Endothelial cell of umbilical vein (primary cell): ENCODE data around the gene AUTS2.

Experiments used
- FOS ChIP-seq: IDR thresholded peaks from 2 replicates; pipeline ENCODE4 v1.6.1; 2011; ENCODE audit warnings: mild to moderate bottlenecking, low read length, moderate library complexity, borderline replicate concordance; ENCODE audit not compliant: insufficient read depth
- GATA2 ChIP-seq: IDR thresholded peaks from 2 replicates; pipeline ENCODE4 v1.7.0; 2011; ENCODE audit warnings: low read depth, mild to moderate bottlenecking, moderate library complexity, mixed read lengths, low read length; ENCODE audit not compliant: insufficient read length, insufficient read depth
- JUN ChIP-seq: IDR thresholded peaks from 2 replicates; pipeline ENCODE4 v1.6.1; 2011; ENCODE audit warnings: borderline replicate concordance, low read depth; ENCODE audit not compliant: insufficient read length, insufficient read depth
- POLR2A ChIP-seq: IDR thresholded peaks from 2 replicates; pipeline ENCODE4 v1.6.1; 2012; ENCODE audit warnings: low read depth, mild to moderate bottlenecking, control low read depth, low read length
- POLR2AphosphoS5 ChIP-seq: IDR thresholded peaks from 2 replicates; pipeline ENCODE4 v1.6.1; 2012; ENCODE audit warnings: low read depth, mild to moderate bottlenecking, control low read depth, low read length, moderate library complexity; ENCODE audit not compliant: insufficient read depth
- TF ChIP-seq, protein P1 (sequence below), 2 donors: IDR thresholded peaks; 1 replicate in 1 of 2; 2 replicates in 1 of 2; pipeline ENCODE4 v1.5.1; 2011; ENCODE audit warnings: low read length in 2 of 2, mild to moderate bottlenecking in 2 of 2, moderate library complexity in 2 of 2, control low read depth in 1 of 2, inconsistent platforms in 1 of 2, low read depth in 1 of 2; ENCODE audit not compliant: insufficient read depth in 1 of 2; ENCODE audit errors: extremely low read depth in 1 of 2
- TF ChIP-seq, protein P2 (sequence below): IDR thresholded peaks from 2 replicates; pipeline ENCODE4 v1.6.1; 2011; ENCODE audit not compliant: insufficient read depth, insufficient read length

- TF ChIP-seq, protein P1, sequence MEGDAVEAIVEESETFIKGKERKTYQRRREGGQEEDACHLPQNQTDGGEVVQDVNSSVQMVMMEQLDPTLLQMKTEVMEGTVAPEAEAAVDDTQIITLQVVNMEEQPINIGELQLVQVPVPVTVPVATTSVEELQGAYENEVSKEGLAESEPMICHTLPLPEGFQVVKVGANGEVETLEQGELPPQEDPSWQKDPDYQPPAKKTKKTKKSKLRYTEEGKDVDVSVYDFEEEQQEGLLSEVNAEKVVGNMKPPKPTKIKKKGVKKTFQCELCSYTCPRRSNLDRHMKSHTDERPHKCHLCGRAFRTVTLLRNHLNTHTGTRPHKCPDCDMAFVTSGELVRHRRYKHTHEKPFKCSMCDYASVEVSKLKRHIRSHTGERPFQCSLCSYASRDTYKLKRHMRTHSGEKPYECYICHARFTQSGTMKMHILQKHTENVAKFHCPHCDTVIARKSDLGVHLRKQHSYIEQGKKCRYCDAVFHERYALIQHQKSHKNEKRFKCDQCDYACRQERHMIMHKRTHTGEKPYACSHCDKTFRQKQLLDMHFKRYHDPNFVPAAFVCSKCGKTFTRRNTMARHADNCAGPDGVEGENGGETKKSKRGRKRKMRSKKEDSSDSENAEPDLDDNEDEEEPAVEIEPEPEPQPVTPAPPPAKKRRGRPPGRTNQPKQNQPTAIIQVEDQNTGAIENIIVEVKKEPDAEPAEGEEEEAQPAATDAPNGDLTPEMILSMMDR (IDR thresholded peaks at IDR 0.05; ENCODE audit: extremely low read depth in 1 of 2, insufficient read depth in 1 of 2, low read depth in 1 of 2, low read length in 2 of 2) = no peak
- no peak for TF ChIP-seq POLR2A
- TF ChIP-seq, protein P2, sequence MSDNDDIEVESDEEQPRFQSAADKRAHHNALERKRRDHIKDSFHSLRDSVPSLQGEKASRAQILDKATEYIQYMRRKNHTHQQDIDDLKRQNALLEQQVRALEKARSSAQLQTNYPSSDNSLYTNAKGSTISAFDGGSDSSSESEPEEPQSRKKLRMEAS = no peak
- no peak for TF ChIP-seq POLR2AphosphoS5
- TF ChIP-seq JUN = no peak
- TF ChIP-seq FOS = no peak
- TF ChIP-seq GATA2 = no peak
Observed at GRCh38 chr7:70374772-70375533, 776.7 kb downstream of the AUTS2 start.
